ENCODE results near the gene RNLS.
A peak's percentile ranks its signal among the peaks of the same experiment; 100 is the strongest.

RNLS gene

DNA sequence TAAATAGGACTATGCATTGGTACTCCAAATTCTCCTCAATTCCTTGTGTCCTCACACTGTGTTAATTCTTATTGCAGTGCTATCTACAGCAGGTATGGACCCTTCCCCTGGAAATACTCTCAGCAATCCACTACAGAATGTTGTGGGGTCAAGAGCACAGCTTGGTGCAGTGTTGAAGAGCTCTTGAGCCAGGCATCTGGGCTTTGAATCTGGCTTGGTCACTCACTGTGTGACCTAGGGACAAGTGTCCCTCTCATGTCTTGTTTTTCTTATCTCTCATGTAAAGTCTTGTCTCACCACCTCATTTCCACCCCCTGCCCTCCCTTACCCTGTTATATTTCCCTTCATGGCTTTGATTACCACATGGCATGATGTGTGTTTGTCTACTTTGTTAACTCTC, 159.4 kb downstream of the RNLS start:
- no peak for DNase-seq

DNA sequence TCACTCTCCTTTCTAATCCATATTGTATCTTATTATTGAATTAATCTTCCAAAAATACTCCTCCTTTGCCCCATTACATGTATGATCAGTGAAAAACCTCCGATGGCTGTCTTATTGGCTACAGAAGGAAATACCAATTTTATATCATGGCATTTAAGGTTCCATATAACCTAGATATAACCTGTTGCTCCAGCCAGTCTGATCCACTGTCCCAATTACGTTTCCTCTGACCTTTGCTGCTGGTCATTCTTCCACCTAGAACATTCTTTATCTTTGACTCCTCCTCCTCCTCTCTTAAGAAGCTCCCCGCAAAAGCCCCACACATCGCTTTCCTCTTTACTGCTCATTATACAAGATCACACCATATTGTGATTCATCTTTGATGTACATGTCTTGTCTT, 161.5 kb downstream of the RNLS start:
- no peak for DNase-seq

DNA sequence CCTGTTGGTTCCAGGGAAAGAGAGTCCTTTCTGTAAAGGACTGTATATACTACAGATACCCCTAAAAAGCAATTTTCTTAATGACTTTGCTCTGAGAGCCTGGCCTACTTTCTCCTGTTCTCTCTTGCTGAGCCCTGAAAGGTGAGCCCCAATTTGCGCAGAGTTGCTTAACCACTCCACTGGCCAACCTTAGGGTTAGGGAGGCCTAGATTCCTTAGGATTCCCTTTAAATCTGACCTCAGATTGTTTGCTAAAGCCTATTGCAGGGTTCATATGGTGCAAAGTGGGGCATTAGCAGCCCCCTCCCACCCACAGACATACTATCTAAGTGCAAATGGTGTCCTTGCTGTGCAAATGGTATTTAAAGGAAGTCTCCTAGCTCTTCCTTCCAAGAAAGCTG, 164.2 kb downstream of the RNLS start:
- DNase-seq = no peak

DNA sequence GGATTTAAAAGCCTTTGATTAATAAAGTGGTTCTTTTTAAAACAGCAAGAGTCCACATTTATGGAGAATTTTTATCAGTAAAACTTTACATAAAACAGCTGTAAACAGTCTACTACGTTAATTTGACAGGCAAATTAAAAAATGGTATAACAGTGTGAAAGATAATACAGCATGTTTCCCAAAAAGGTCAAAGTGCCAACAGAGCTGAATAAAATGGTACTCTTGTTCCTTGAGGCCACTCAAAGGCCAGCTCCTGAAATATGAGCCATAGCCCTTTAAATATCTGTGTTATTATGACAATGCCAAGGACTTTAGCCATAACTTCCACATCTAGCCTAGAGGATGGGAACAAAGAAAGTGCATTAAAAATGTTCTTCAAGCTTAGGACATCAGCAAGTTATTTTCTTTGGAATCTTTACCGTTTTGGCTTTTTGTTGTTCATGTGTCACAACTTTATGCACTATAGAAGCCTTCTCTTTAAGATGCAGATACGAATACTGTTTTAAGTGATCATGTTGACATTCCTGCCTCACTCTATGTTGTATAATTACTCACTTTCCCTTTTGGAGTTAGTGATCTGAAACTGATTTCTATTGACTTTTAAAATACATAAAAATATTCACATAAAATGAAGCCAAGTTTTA, 165.6 kb downstream of the RNLS start:
- DNase-seq = no peak

DNA sequence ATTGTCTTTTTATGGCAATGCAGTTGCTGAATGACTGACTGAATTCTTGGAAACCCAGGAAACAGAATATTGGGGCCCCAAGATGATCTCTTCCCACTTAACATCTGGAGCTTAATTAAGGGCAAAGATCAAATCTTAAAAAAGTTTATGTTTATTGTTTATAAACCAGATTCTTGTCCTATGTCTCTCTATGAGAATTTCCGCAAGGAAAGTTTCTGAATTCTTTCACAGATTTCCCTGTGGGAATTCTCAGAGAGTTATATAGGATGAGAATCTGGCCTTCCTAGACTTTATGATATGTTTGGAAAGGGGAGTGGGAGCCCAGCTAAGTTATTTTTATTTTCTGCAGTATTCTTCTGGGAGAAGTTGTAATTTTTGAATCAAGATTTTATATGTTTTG, 166.3 kb downstream of the RNLS start:
- no peak for DNase-seq

DNA sequence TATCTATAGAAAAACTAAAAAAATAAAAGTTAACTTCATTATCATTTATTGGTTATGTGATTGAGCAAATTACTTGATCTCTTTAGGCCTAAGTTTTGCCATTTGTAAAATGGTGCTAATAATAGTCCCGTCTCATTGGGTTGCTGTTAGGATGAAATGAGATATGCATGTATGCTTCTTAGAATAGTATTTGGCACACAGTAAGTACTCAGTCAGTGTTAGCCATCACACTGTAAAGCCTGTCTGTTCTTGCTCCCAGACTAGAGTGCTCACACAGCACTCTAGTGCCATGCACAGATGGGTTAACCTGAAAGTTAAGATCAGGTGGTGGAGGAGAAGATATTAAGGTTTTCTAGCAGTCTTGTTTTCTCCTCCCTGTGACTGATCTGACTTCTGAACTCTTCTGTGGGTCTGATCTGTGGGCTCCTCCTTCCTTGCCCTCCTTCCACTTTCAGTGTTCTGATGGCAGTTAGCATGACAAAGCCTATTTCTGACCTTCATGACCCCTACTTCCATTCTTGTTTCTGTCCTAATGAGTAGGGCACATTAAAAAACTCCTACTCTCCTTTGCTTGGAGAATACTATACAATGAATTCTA, 167.5 kb downstream of the RNLS start:
- peak; percentile 51 for DNase-seq

DNA sequence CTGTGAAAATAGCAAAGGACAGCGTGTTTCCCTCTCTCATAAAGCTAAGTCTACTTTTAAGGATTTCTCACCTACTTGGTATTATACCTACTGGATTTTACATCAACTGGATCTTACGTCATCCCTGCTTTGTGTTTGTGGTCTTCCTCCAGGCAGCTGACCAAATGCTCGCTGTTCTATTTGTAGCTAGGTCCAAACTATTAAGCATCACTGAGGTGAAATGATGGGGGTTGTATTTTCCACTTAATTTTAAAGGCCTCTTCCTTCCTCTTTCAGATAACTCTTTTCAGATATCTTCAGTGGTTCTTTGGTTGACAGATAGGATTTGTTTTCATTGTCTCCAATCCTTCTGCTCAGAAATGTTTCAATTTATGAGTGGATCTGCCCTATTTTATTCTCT, 169.7 kb downstream of the RNLS start:
- DNase-seq = no peak

DNA sequence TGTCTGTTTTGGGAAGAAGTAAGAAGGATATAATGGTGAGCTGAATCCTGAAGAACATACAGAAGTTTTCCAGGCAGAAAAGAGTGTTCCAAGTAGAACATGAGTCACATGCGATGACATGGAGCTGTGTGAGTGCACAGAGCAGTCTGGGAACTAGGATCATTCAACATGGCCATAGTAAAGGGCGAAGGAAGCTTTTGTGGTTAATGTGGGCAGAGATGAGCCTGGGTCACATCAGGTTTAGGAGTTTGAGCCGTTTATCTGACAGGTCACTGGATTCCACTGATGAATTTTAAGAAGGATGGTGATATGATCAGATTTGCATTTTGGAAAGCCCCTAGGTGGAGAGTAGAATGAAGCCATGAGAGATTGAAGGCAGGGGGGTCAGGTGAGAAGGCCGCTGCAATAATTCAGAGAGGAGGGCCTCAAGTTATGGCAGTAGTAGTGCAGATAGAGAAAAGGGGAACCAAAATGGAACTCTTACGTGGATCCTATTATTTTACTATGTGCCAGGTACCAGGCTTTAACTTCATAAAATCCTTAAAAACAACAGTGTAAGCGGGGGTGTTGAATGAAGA, 171.3 kb downstream of the RNLS start:
- peak; percentile 72 for DNase-seq

DNA sequence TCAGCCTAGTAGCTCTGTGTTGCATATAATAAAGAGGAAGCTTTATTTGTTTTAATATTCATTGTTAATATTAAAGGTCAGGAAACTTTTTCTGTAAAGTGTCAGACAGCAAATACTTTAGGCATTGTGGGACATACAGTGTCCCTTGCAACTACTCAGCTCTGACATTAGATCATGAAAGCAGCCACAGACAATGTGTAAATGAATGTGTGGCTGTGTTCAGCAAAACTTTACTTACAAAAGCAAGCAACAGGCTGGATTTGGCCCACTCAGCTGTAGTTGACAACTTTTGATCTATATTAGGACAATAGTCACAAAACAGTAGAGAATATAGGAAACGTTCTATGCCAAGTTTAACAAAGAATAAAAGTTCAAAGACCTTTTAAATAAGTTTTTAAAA, 173.3 kb downstream of the RNLS start:
- DNase-seq = no peak

DNA sequence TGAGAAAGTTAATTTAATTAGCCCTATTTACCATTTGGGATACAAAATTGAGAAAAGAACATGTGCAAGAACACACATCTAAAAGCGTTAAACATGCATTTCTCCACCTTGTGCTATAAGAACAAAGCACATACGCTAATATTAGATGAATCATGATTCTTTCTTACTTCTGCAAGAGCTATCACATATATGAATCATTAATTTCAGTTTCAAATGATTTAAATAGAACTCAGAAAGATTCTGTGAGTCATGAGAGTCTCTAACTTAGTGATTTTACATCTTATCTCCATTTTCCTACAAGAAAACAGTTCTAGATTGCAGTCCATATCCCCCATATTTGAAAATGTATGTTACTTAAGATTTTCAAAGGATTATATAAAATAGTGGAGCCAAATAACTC, 173.9 kb downstream of the RNLS start:
- DNase-seq = no peak

DNA sequence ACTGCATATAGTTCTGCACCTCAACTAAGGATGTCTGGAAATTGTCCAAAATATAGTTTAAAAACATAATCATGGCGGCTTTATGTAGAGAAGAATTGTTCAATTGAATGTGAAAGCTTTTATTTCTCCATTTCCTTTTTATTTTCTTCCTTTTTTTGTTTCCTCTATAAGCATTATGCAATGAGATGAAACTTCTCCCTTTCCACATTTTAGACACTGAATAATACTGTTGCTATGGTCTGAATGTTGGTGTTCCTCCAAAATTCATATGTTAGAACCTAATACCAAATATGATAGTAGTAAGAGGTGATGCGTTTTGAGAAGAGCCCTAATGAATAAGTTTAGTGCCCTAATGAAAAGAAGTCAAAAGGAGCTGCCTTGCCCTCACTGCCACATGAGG, 175.0 kb downstream of the RNLS start:
- DNase-seq = peak; percentile 79

DNA sequence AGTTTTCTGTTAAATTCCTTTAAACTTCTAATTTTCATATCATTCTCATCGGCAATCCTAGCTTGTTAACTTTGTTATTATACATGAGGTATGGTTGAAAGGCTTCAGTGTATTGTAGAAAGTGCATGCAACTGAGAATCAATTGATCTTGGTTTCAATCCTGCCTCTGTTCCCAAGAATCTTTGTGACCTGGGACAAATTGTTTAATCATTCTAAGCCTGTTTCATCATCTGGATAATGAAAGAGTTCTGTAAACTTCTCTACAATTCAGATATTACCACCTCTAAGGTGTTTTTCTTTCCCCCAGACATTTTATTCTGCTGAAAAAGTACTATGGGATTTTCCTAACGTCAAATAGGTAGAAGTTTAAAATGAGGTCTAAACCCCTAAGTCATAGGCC, 179.0 kb downstream of the RNLS start:
- DNase-seq = peak; percentile 52

DNA sequence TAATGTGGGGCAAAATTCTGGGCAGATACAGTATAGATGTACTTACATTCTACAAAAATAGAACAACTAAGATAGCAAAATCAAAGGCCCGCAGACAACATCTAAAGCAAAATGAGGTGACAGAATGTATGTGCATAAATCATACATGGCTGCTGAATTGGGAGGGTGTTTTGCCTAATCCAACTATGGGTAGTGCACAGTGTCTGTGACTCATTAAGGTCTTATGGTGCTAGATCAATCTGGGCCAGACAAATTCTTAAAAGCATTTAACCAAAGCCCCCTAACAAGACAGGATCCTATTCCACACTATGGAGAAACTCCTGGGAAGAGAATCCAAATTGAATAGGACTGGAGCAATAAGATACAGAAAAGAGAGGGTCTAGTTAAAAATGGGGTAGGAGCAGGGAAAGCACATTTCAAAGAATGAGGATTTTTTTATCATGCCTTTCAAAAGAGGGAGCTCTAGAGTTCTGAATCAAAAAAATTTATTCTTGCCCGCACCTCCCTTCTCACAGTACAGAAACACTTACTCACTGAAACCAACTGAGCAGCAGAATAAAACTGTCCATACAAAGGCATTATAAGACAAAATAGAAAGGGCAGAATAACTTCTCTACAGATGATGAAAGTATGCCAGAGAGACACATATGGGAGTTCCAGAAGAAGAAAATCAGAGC, 181.3 kb downstream of the RNLS start:
- peak; percentile 84 for DNase-seq

DNA sequence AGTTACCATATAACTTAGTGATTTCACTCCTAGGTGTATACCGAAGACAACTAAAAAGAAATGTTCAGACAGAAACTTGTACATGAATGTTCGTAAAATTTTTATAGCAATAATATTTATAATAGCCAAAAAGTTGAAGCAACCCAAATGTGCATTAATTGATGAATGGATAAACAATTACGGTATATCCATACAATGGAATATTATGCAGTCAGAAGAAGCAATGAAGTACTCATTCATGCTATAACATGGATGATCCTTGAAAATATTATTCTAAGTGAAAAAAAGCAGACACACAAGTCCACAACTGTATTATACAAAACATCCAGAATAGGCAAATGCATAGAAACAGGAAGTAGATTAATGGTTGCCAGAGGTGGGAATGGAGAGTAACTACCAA, 183.9 kb downstream of the RNLS start:
- DNase-seq = no peak

DNA sequence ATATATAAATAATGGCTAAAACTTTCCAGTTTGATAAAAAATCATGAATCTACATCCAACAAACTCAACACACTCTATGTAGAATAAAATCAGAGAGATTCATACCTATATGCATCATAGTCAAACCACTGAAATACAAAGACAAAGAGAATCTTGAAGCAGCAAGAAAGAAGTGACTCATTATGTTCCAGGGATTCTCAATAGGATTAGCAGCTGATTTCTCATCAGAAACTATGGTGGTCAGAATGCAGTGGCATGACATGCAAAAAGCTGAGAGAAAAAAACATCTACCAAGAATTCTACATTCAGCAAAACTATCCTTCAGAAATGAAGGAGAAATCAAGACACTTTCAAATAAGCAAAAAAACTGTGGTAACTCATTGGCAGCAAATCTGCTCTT, 187.4 kb downstream of the RNLS start:
- peak; percentile 63 for DNase-seq

DNA sequence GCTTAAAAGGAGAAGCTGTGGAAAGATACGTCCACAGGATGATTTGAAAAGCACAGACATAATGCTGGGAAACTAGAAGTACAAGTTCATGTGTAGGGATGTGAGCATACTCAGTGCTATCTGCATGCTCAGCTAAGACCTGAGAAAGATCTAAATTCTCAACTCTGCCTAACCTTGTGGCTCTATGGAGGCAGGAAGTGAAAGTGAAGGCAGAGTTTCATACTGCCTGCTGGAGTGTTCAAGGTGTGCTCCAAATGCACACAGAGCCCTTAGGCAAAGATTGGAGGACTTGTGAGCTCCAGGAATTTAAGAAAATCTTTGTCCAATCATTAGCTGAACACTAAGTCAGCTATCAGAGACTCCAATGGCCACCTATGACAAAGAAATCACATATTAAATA, 190.9 kb downstream of the RNLS start:
- DNase-seq = peak; percentile 18

DNA sequence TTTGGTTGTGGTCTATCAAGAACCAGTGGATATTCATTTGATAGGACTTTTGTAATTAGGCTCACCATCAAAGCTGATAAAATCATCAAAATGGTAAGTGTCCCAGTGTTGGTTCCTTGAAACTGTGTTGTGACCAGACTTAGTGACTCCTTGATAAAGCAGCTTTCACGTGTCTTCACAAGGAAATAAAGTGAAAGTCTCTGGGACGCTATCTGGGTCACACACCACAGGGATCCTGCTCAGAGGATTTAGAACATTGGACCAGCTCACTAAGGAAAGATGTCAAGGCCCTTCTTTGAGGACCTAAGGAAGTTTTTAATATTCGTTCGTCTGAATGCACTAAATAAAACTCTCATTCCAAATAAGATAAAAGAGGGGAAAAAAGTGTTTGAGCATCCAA, 193.1 kb downstream of the RNLS start:
- DNase-seq = peak; percentile 45

DNA sequence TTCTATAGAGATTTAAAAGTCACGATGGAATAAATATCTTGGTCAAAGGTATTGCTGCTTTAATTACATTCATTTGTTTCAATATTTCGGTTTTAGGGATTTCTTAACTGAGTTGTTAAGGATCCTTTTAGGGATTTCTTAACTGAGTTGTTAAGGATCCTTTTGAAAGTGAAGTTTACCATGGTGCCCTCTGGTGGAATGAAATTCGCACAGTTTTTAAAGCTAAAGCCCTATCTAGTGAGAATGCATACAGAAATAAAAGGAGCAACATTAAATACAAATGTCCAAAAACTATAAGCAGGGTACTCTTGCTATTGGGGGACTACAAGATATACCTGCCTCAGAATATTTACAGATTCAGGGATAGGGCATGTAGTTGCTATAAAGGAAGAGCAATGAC, 193.7 kb downstream of the RNLS start:
- DNase-seq = peak; percentile 83

DNA sequence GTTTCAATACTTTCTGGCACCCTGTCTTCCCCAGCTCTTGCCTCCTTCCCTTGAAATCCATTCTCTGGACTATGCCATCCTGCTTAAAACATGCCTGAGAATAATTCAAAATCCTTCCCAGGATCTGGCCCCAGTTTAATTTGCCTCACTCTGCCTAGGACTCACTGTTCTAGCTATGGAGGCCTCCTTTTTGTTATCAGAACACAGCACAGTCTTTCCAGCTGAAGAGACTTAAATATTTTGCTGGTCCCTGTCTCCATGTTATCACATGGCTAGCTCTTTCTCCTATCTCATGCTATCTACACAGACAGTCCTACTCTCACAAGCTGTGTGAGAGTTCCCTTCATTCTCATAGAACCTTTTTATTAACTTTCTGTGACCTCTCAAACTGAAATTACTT, 194.8 kb downstream of the RNLS start:
- peak; percentile 68 for DNase-seq

DNA sequence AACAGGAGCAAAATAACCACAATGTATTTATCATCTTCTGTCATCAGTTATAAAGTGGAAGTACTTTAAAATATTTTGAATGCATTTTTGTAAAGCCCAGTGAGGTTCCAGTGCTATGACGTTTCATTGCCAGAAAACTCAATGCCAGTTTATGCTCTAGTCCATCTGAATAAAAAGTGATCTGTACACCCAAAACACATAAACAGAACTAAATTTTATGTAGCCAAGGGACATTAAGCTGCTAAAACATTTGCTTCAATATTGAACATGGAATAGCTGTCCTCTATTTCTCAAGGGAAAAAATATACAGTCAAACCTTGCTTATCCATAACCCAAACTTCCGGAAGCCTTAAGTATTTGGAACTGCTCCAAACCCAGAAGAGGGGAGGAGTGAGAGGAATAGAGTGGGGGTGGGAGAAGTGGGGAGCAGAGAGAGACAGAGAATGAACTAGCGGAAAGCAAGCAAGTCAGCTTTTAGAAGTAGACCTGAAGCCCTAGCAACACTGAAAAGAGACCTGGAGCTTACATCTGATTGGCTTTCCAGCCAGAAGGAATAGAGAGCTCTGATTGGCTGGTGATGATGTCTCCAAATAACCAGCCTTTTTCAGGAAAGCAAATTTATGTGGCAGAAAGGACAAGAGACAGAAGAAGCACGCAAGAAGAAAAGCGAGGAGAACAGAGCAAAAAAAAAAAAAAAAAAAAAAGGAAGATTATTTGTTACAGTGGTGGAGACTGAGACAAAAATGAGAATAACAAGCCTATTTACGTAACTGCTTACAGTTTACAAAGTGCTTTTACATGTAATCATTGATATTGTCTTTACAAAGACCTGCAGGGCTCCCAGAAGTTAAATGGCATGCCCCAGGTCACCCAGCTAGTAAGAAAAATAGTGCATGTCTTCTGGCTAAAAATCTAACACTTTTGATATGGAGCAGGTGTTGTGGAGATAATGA, 196.0 kb downstream of the RNLS start:
- DNase-seq = peak; percentile 76

DNA sequence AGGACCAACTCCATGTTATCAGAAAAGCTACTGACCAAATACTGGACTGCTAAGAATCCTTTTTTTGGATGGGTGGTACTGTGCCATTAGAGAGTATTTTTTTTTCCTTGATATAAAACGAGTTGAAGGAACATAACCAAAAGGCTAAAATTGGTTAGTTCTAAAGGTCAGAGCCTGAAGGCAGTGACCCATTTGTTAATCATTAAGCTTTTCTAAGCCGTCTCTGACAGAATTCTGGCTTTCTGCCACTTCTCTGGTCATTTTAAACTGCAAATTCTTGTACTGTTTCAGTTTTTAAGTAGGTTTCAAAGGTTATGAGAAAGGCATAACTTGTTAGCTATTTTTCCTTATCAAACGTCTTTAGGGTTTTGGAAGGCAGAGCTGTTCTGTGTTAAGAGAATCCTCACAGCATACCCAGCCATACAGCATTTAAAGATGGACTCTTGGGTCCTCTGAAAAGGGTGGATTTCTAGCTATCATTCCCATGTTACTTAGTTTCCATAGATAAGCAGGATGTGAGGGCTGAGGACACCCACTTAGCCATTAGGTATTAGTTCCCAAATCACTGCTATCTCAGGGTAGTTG, 196.8 kb downstream of the RNLS start:
- peak; percentile 57 for DNase-seq

DNA sequence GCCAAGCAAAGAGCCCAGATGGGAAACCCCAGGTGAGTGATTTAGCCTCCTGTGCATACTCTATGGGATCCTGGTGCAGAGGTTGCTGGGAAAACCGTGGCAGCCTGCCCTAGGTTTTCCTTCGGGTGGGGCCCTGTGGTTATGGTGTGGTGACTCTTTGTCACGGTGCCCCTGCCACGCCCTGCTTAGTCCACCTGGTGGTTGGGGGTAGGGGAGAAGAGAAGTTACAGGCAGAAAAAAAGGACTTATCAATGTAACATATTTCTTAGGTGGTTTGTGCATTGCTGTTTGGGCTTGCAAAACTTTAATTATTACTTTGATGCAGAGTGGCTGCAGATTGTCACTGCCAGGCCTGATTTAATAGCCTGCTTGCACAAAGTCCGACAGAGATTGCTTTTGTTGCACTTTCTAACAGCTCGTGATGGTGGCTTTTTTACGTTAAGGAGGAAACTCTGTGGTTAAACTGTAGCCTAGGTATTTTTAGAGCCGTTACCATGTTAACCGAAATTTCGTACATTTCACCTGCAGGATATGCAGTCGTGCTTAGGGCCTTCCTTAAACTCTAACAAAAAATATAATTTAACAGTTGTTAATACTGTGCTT, 197.4 kb downstream of the RNLS start:
- DNase-seq = peak; percentile 78

Measured in OCI-M1 (cell line).